CD14-positive monocyte (primary cell): ENCODE results near the gene SGPL1. TPM values are rescaled to one million over a fixed set of nuclear protein-coding genes. Genes with fewer than 3 reads are reported as not detected.
"Not testable (repeated sequence)": the region's sequence is repeated elsewhere in the genome, so short reads cannot be mapped to it uniquely, and the experiment has no call there.

Experiments used
- DNase-seq, 3 donors: peaks; one replicate each; pipeline ENCODE4 v3.0.0-alpha.2; 2011 to 2022
- H2AFZ ChIP-seq: 2 replicates; pipeline ENCODE4 v1.6.0; 2012; ENCODE audit warnings: mild to moderate bottlenecking, low read depth, low read length, inconsistent platforms; ENCODE audit not compliant: insufficient read depth, poor library complexity, severe bottlenecking
- H3K27ac ChIP-seq, 2 donors: 1 replicate in 1 of 2; 2 replicates in 1 of 2; pipeline ENCODE4 v1.5.1; 2012 to 2013; ENCODE audit warnings: low read length in 2 of 2, control low read depth in 1 of 2, inconsistent platforms in 1 of 2, low read depth in 1 of 2, mild to moderate bottlenecking in 1 of 2
- H3K27me3 ChIP-seq, 2 donors: one replicate each; pipeline versions ENCODE4 v1.6.0 to v1.6.1; 2011 to 2013; ENCODE audit warnings: low read length in 2 of 2; ENCODE audit not compliant: control insufficient read depth in 2 of 2, insufficient read depth in 2 of 2
- H3K36me3 ChIP-seq, 2 donors: replicated peaks in 1 of 2; 1 replicate in 1 of 2; 2 replicates in 1 of 2; pipeline versions ENCODE4 v1.5.1 to v1.6.1; 2012 to 2013; ENCODE audit warnings: low read length in 2 of 2, control low read depth in 1 of 2, inconsistent platforms in 1 of 2, mild to moderate bottlenecking in 1 of 2; ENCODE audit not compliant: insufficient read depth in 2 of 2, control insufficient read depth in 1 of 2
- H3K4me1 ChIP-seq, 2 donors: 1 replicate in 1 of 2; 2 replicates in 1 of 2; pipeline versions ENCODE4 v1.5.1 to v1.6.1; 2012 to 2013; ENCODE audit warnings: low read length in 2 of 2, control low read depth in 1 of 2, inconsistent platforms in 1 of 2, mild to moderate bottlenecking in 1 of 2, moderate library complexity in 1 of 2; ENCODE audit not compliant: insufficient read depth in 2 of 2, control insufficient read depth in 1 of 2
- H3K4me2 ChIP-seq: replicated peaks from 2 replicates; pipeline ENCODE3; 2012; ENCODE audit warnings: low read length, moderate library complexity, mild to moderate bottlenecking; ENCODE audit not compliant: poor library complexity, severe bottlenecking; ENCODE audit errors: extremely low read depth
- H3K4me3 ChIP-seq, 3 experiments: fragments of 200-600 bp in 1 of 3; sonication (generic) in 1 of 3; replicated peaks in 1 of 3; 1 replicate in 2 of 3; 2 replicates in 1 of 3; pipeline ENCODE4 v1.5.1; 2011 to 2013; ENCODE audit warnings: low read length in 3 of 3, mild to moderate bottlenecking in 3 of 3, control low read depth in 2 of 3, low read depth in 2 of 3, inconsistent platforms in 1 of 3, moderate library complexity in 1 of 3
- H3K79me2 ChIP-seq: 2 replicates; pipeline ENCODE4 v1.6.0; 2012; ENCODE audit warnings: mild to moderate bottlenecking, control low read depth, inconsistent platforms, low read length, moderate library complexity; ENCODE audit not compliant: insufficient read depth
- H3K9ac ChIP-seq: 2 replicates; pipeline ENCODE4 v1.6.0; 2017; ENCODE audit warnings: low read length, mild to moderate bottlenecking; ENCODE audit not compliant: insufficient read depth, poor library complexity, severe bottlenecking
- H3K9me3 ChIP-seq, 2 donors: replicated peaks in 1 of 2; 1 replicate in 1 of 2; 2 replicates in 1 of 2; pipeline versions ENCODE4 v1.5.1 to v1.6.1; 2012 to 2013; ENCODE audit warnings: low read length in 2 of 2, control low read depth in 1 of 2; ENCODE audit not compliant: control insufficient read depth in 1 of 2, insufficient read depth in 1 of 2
- H4K20me1 ChIP-seq: 2 replicates; pipeline ENCODE4 v1.6.0; 2012; ENCODE audit warnings: mild to moderate bottlenecking, low read length, control low read depth, moderate library complexity; ENCODE audit not compliant: insufficient read depth
- H3K27ac Mint-ChIP-seq, 7 donors: one replicate each; pipeline ENCODE4 v1.8.0; 2020; ENCODE audit warnings: mild to moderate bottlenecking in 7 of 7, mixed read lengths in 7 of 7, moderate library complexity in 6 of 7, inconsistent platforms in 2 of 7
- H3K27me3 Mint-ChIP-seq, 3 donors: one replicate each; pipeline ENCODE4 v1.8.0; 2021 to 2022; ENCODE audit warnings: low read depth in 3 of 3, mild to moderate bottlenecking in 3 of 3, mixed read lengths in 3 of 3, moderate library complexity in 3 of 3, inconsistent platforms in 1 of 3
- H3K36me3 Mint-ChIP-seq, 2 donors: one replicate each; pipeline ENCODE4 v1.8.0; 2020; ENCODE audit warnings: mixed read lengths in 2 of 2, inconsistent platforms in 1 of 2, mild to moderate bottlenecking in 1 of 2
- H3K4me1 Mint-ChIP-seq: one replicate; pipeline ENCODE4 v1.8.0; 2020; ENCODE audit warnings: mild to moderate bottlenecking, mixed read lengths
- H3K4me3 Mint-ChIP-seq, 2 donors: one replicate each; pipeline ENCODE4 v1.8.0; 2020; ENCODE audit warnings: mild to moderate bottlenecking in 2 of 2, mixed read lengths in 2 of 2, moderate library complexity in 1 of 2
- H3K9me3 Mint-ChIP-seq, 7 donors: one replicate each; pipeline ENCODE4 v1.8.0; 2020 to 2022; ENCODE audit warnings: mixed read lengths in 7 of 7, mild to moderate bottlenecking in 6 of 7, moderate library complexity in 6 of 7, inconsistent platforms in 2 of 7
- WGBS: methylation state at CpG from one replicate; pipeline ENCODE4 v1.1.5; 2013; ENCODE audit warnings: missing lambda C conversion rate; ENCODE audit not compliant: insufficient coverage; 5-methylcytosine and 5-hydroxymethylcytosine counted together
- intact Hi-C, 2 donors: fragments of 100-400 bp; cut with micrococcal nuclease; formaldehyde crosslinking; loops; one replicate each; pipeline versions ENCODE4 v1.15.0 to v1.15.1; 2023
- polyA plus RNA-seq, 3 donors: library from polyadenylated mRNA; depleted of rRNA in 1 of 3; unstranded in 2 of 3; stranded (reverse) in 1 of 3; fragments of 300-500 nt in 2 of 3; fragments of >200 nt in 1 of 3; fragmentation: Illumina TruSeq in 2 of 3; gene quantifications; 1 replicate in 2 of 3; 2 replicates in 1 of 3; pipeline ENCODE4 v1.2.3, GENCODE V29; 2012 to 2021
- TF ChIP-seq, protein P1 (sequence below): fragments of 200-600 bp; IDR thresholded peaks from one replicate; pipeline ENCODE4 v1.8.0; 2022; ENCODE audit warnings: antibody characterized with exemption, mild to moderate bottlenecking

SGPL1 gene
- polyA plus RNA-seq, 3 donors: 16.6 to 26.8 (median 26.1) TPM

DNA sequence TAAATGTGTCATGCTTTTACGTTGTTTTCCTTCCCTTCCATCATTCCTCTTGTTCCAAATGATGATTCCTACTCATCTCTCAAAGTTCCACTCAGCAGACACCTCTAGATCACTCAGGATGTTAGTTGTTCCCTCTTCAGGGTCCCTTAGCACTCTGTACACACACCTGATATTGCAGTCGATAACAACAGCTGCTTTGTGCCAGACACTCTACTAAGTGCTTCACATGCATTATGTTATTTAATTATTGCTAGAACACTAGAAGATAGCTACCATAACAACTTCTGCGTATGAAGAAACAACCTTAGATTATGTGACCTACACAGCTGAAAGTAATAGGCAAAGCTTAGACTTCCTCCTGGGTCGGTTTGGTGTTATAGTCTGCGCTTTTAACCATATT, 43.0 kb downstream of the SGPL1 start:
- H3K79me2 ChIP-seq: no peaks in the 10 kb centered on the region
- Mint-ChIP-seq H3K9me3 (peaks cover 0 to 2% (median 0%) of the 10 kb centered on the region in 7 donors), H3K4me1 (peaks cover 6% of the 10 kb centered on the region), H3K36me3 (peaks cover 76 to 81% of the 10 kb centered on the region in 2 donors), H3K4me3 (no peak overlapping the region), H3K27ac (no peak overlapping the region), H3K27me3 (no peaks in the 10 kb centered on the region)
- H2AFZ ChIP-seq: no peak overlapping the region
- no peaks in the 10 kb centered on the region for H4K20me1 ChIP-seq
- H3K4me2 ChIP-seq: no peak overlapping the region
- WGBS: 82% methylated on average over 1 of the region's 5 CpGs
- no peak overlapping the region for H3K9ac ChIP-seq
- intact Hi-C loops: no loop called here
- no peak overlapping the region for H3K27ac ChIP-seq
- no peak for DNase-seq
- peaks cover 58 to 90% of the 10 kb centered on the region in 2 donors for H3K36me3 ChIP-seq
- TF ChIP-seq, protein P1, sequence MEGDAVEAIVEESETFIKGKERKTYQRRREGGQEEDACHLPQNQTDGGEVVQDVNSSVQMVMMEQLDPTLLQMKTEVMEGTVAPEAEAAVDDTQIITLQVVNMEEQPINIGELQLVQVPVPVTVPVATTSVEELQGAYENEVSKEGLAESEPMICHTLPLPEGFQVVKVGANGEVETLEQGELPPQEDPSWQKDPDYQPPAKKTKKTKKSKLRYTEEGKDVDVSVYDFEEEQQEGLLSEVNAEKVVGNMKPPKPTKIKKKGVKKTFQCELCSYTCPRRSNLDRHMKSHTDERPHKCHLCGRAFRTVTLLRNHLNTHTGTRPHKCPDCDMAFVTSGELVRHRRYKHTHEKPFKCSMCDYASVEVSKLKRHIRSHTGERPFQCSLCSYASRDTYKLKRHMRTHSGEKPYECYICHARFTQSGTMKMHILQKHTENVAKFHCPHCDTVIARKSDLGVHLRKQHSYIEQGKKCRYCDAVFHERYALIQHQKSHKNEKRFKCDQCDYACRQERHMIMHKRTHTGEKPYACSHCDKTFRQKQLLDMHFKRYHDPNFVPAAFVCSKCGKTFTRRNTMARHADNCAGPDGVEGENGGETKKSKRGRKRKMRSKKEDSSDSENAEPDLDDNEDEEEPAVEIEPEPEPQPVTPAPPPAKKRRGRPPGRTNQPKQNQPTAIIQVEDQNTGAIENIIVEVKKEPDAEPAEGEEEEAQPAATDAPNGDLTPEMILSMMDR: no peak
- H3K27me3 ChIP-seq: no peaks in the 10 kb centered on the region
- no peaks in the 10 kb centered on the region for H3K4me1 ChIP-seq
- H3K9me3 ChIP-seq: no peaks in the 10 kb centered on the region
- H3K4me3 ChIP-seq: no peak overlapping the region

DNA sequence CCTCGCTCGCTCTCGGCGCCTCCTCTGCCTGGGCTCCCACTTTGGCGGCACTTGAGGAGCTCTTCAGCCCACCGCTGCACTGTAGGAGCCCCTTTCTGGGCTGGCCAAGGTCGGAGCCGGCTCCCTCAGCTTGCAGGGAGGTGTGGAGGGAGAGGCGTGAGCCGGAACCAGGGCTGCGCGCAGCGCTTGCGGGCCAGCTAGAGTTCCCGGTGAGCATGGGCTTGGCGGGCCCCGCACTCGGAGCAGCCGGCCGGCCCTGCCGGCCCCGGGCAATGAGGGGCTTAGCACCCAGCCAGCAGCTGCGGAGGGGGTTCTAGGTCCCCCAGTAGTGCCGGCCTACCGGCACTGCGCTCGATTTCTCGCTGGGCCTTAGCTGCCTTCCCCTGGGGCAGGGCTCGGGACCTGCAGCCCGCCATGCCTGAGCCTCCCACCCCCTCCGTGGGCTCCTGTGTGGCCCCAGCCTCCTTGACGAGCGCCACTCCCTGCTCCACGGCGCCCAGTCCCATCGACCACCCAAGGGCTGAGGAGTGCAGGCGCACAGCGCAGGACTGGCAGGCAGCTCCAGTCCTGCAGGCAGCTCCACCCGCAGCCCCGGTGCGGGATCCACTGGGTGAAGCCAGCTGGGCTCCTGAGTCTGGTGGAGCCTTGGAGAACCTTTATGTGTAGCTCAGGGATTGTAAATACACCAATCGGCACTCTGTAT, 45.9 kb downstream of the SGPL1 start:
- H3K27me3 Mint-ChIP-seq, intact Hi-C loops, H3K4me3 ChIP-seq, H3K9me3 Mint-ChIP-seq, H3K27ac ChIP-seq, H3K4me3 Mint-ChIP-seq, H3K4me2 ChIP-seq, DNase-seq, H4K20me1 ChIP-seq, H3K9me3 ChIP-seq, H3K27me3 ChIP-seq, H3K79me2 ChIP-seq, H3K27ac Mint-ChIP-seq, H2AFZ ChIP-seq, H3K9ac ChIP-seq: not testable (repeated sequence)
- H3K36me3 Mint-ChIP-seq: peaks cover 71 to 78% of the 10 kb centered on the region in 2 donors
- WGBS: 96% methylated on average over 33 of the region's 42 CpGs
- H3K4me1 Mint-ChIP-seq: peaks cover 18% of the 10 kb centered on the region
- peaks cover 42 to 63% of the 10 kb centered on the region in 2 donors for H3K36me3 ChIP-seq
- peaks cover 12 to 14% of the 10 kb centered on the region in 2 donors for H3K4me1 ChIP-seq
